ENCODE data around the gene PROSER3. TPM values are rescaled to one million over a fixed set of nuclear protein-coding genes. Genes with fewer than 3 reads are reported as not detected.

PROSER3 gene
- total and polyA plus RNA-seq, 2 of the 13 experiments (the other 11 are each of a cell fraction or from before 2014, with no cell fraction given): 5.1 to 5.7 TPM

GRCh38 chr19:35717665-35718344 is 40.2 kb upstream of the PROSER3 start, which contains the start of gene KMT2B (continued):
- TF ChIP-seq SP1 (IDR thresholded peaks at IDR 0.05) (no peak), SP1 (CRISPR knock-in tag; IDR thresholded peaks at IDR 0.05) (peak; percentile 23; the same call in 1 of the 2 replicates), PHF21A (CRISPR knock-in tag; IDR thresholded peaks at IDR 0.05) (no peak), BCL6 (CRISPR knock-in tag; IDR thresholded peaks at IDR 0.05) (no peak), CENPT (CRISPR knock-in tag; IDR thresholded peaks at IDR 0.05; ENCODE audit: low read depth) (no peak), HMG20A (CRISPR knock-in tag; IDR thresholded peaks at IDR 0.05; ENCODE audit: borderline replicate concordance) (no peak), ZNF574 (CRISPR knock-in tag; IDR thresholded peaks at IDR 0.05) (peak; percentile 64), ZFAT (CRISPR knock-in tag; conservative IDR thresholded peaks at IDR 0.05) (0 out of 2 replicates have a peak, but pooled peaks have one; percentile 18), ZHX2 (IDR thresholded peaks at IDR 0.05; ENCODE audit: low read depth) (no peak), ZHX2 (CRISPR knock-in tag; IDR thresholded peaks at IDR 0.05; ENCODE audit: borderline replicate concordance) (0 out of 2 replicates have a peak, but pooled peaks have one; percentile 46), ZNF33A (CRISPR knock-in tag; IDR thresholded peaks at IDR 0.05; ENCODE audit: borderline replicate concordance) (no peak), MLXIP (CRISPR knock-in tag; IDR thresholded peaks at IDR 0.05; ENCODE audit: borderline replicate concordance) (no peak), REL (CRISPR knock-in tag; conservative IDR thresholded peaks at IDR 0.05) (no peak), TFDP1 (CRISPR knock-in tag; IDR thresholded peaks at IDR 0.05; ENCODE audit: borderline replicate concordance) (peak; percentile 50; the same call in 1 of the 2 replicates), ZNF788 (CRISPR knock-in tag; IDR thresholded peaks at IDR 0.05; ENCODE audit: borderline replicate concordance) (no peak), GABPA (IDR thresholded peaks at IDR 0.05; ENCODE audit: low read depth, low read length) (no peak; the same call in 1 of the 2 replicates), GABPA (CRISPR knock-in tag; IDR thresholded peaks at IDR 0.05; ENCODE audit: low read depth) (no peak)

Measured in HepG2 (cell line).